Left ventricle myocardium inferior (tissue), 1 donor: ENCODE data around the gene MPEG1. TPM values are rescaled to one million over a fixed set of nuclear protein-coding genes. Genes with fewer than 3 reads are reported as not detected.
A peak's percentile ranks its signal among the peaks of the same experiment; 100 is the strongest.

Experiments
- DNase-seq: peaks from one replicate; pipeline ENCODE4 v3.0.0-alpha.2; 2020
- H3K27ac ChIP-seq: fragments of 200-600 bp; replicated peaks from 2 replicates; pipeline ENCODE4 v1.8.0; 2021
- H3K27me3 ChIP-seq: fragments of 200-600 bp; 2 replicates; pipeline ENCODE4 v1.8.0; 2021; ENCODE audit warnings: low read depth
- H3K36me3 ChIP-seq: fragments of 200-600 bp; 2 replicates; pipeline ENCODE4 v1.8.0; 2021
- H3K4me1 ChIP-seq: fragments of 200-600 bp; 2 replicates; pipeline ENCODE4 v1.8.0; 2021
- H3K4me3 ChIP-seq: fragments of 200-600 bp; 2 replicates; pipeline ENCODE4 v1.8.0; 2021; ENCODE audit warnings: mild to moderate bottlenecking, moderate library complexity
- H3K9me3 ChIP-seq: fragments of 200-600 bp; replicated peaks from 2 replicates; pipeline ENCODE4 v1.8.0; 2021
- CTCF ChIP-seq: fragments of 200-600 bp; IDR thresholded peaks from 2 replicates; pipeline ENCODE4 v1.8.0; 2021; ENCODE audit warnings: antibody characterized with exemption, mild to moderate bottlenecking, borderline replicate concordance
- intact Hi-C: fragments of 100-400 bp; cut with micrococcal nuclease; formaldehyde crosslinking; loops from one replicate; pipeline ENCODE4 v1.11.0; 2022
- total RNA-seq: library from RNA; stranded (reverse); fragmentation: NEBNext Ultra II Directional; extraction: Animal tissue kit (Norgen Biotek cat#: 25700); gene quantifications from one replicate; pipeline ENCODE4 v1.2.1, GENCODE V29; 2021
- donor health status: DM: no; HTN: yes; CAD: no; lungs with severe emphysema.

The MPEG1 gene
- total RNA-seq, 1 donor from 2014 or later: 9.5 TPM

- H3K4me3 ChIP-seq: no peak overlapping the region
- H3K27me3 ChIP-seq: no peaks in the 10 kb centered on the region
- H3K36me3 ChIP-seq: no peaks in the 10 kb centered on the region
- peaks cover 16% of the 10 kb centered on the region for H3K4me1 ChIP-seq
- no peak for TF ChIP-seq CTCF
- intact Hi-C loops: no loop called here
- no peaks in the 10 kb centered on the region for H3K9me3 ChIP-seq
- peak overlapping the region; percentile 36 for H3K27ac ChIP-seq
- peak; percentile 38 for DNase-seq
Measured at GRCh38 chr11:59247531-59248227, 35.0 kb upstream of the MPEG1 start.

GRCh38 chr11:59243633-59244032 is 30.9 kb upstream of the MPEG1 start:
- Histone ChIP-seq H3K9me3 (peaks cover 24% of the 10 kb centered on the region), H3K27me3 (no peaks in the 10 kb centered on the region), H3K4me3 (no peak overlapping the region), H3K27ac (no peak overlapping the region), H3K36me3 (no peaks in the 10 kb centered on the region), H3K4me1 (peaks cover 16% of the 10 kb centered on the region)
- intact Hi-C loops: no loop called here
- DNase-seq: no peak
- TF ChIP-seq CTCF: no peak

- Histone ChIP-seq H3K36me3 (no peaks in the 10 kb centered on the region), H3K27ac (no peak overlapping the region), H3K27me3 (no peaks in the 10 kb centered on the region), H3K4me1 (no peaks in the 10 kb centered on the region), H3K9me3 (peaks cover 53% of the 10 kb centered on the region), H3K4me3 (no peak overlapping the region)
- TF ChIP-seq CTCF: no peak
- intact Hi-C loops: no loop called here
- no peak for DNase-seq
Measured at GRCh38 chr11:59240322-59240721, 27.6 kb upstream of the MPEG1 start.

GRCh38 chr11:59226396-59226795 is 13.7 kb upstream of the MPEG1 start:
- H3K4me1 ChIP-seq: peaks cover 34% of the 10 kb centered on the region
- intact Hi-C loops: no loop called here
- no peak for DNase-seq
- TF ChIP-seq CTCF: no peak
- H3K4me3 ChIP-seq: no peak overlapping the region
- no peaks in the 10 kb centered on the region for H3K36me3 ChIP-seq
- H3K27me3 ChIP-seq: no peaks in the 10 kb centered on the region
- peak overlapping the region; percentile 47 for H3K27ac ChIP-seq
- peaks cover 5% of the 10 kb centered on the region for H3K9me3 ChIP-seq

GRCh38 chr11:59225017-59225416 is 12.3 kb upstream of the MPEG1 start:
- Histone ChIP-seq H3K4me3 (no peak overlapping the region), H3K27ac (peak overlapping the region; percentile 77), H3K27me3 (no peaks in the 10 kb centered on the region), H3K9me3 (no peaks in the 10 kb centered on the region), H3K36me3 (no peaks in the 10 kb centered on the region), H3K4me1 (peaks cover 34% of the 10 kb centered on the region)
- TF ChIP-seq CTCF: no peak
- intact Hi-C loops: no loop called here
- no peak for DNase-seq
